Measurements from ENCODE around the gene RYR3. TPM values are rescaled to one million over a fixed set of nuclear protein-coding genes. Genes with fewer than 3 reads are reported as not detected.

RYR3 gene
- total RNA-seq, 6 experiments from 2014 or later, result not detected

DNA sequence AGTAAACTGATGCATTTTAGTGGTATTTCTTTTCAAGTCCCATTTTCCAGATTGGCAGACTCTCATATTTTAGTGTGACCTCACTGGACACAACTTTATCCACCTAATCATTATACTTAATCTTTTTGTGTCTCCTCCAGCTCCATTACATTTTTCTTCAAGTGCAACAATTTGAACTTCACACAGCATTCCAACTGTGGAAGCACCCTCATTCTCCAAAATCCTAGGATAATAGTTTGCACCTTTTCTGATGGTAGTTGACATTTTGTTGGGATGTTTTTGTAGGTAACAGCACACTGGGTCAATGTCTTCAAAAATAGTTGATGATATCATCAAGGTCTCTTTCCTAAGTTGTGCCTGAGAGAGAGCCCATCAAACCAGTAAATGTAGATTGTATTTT is 123.1 kb downstream of the RYR3 start:
- Mint-ChIP-seq H3K4me1 (ENCODE audit: low read depth) (no peaks in the 10 kb centered on the region), H3K27ac (no peak overlapping the region), H3K9me3 (peaks cover 8% of the 10 kb centered on the region; the same call in 1 of the 2 replicates), H3K36me3 (ENCODE audit: low read depth) (no peaks in the 10 kb centered on the region), H3K4me3 (no peak overlapping the region), H3K27me3 (ENCODE audit: insufficient read depth) (peaks cover 3% of the 10 kb centered on the region)
- DNase-seq, result no peak
- TF ChIP-seq, protein P1, sequence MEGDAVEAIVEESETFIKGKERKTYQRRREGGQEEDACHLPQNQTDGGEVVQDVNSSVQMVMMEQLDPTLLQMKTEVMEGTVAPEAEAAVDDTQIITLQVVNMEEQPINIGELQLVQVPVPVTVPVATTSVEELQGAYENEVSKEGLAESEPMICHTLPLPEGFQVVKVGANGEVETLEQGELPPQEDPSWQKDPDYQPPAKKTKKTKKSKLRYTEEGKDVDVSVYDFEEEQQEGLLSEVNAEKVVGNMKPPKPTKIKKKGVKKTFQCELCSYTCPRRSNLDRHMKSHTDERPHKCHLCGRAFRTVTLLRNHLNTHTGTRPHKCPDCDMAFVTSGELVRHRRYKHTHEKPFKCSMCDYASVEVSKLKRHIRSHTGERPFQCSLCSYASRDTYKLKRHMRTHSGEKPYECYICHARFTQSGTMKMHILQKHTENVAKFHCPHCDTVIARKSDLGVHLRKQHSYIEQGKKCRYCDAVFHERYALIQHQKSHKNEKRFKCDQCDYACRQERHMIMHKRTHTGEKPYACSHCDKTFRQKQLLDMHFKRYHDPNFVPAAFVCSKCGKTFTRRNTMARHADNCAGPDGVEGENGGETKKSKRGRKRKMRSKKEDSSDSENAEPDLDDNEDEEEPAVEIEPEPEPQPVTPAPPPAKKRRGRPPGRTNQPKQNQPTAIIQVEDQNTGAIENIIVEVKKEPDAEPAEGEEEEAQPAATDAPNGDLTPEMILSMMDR (IDR thresholded peaks at IDR 0.05), result no peak

DNA sequence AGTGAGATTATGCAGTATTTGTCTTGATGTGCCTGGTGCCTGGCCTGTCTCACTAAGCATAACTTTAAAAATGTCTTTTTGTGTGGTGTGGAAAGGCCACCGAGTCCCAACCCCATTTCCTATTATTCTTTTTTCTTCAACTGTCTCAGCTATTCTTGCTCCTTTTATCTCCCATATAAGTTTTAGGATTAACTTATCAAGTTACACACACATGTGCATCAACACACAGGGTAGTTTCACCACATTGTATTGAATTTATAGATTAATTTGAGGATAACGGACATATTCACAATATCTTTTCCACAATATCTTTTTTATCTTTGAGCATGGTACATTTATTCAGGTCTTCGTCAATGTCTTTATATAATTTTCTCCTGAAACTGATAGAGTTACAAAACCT is 127.6 kb downstream of the RYR3 start:
- H3K4me3 Mint-ChIP-seq, result no peak overlapping the region
- H3K36me3 Mint-ChIP-seq (ENCODE audit: low read depth), result no peaks in the 10 kb centered on the region
- H3K27me3 Mint-ChIP-seq (ENCODE audit: insufficient read depth), result 0 out of 2 replicates have a peak, but pooled peaks cover 3% of the 10 kb centered on the region
- no peak overlapping the region for H3K27ac Mint-ChIP-seq
- H3K9me3 Mint-ChIP-seq, result peaks cover 8% of the 10 kb centered on the region; the same call in 1 of the 2 replicates
- TF ChIP-seq, protein P1 (IDR thresholded peaks at IDR 0.05), result no peak
- no peak for DNase-seq
- no peaks in the 10 kb centered on the region for H3K4me1 Mint-ChIP-seq (ENCODE audit: low read depth)

DNA sequence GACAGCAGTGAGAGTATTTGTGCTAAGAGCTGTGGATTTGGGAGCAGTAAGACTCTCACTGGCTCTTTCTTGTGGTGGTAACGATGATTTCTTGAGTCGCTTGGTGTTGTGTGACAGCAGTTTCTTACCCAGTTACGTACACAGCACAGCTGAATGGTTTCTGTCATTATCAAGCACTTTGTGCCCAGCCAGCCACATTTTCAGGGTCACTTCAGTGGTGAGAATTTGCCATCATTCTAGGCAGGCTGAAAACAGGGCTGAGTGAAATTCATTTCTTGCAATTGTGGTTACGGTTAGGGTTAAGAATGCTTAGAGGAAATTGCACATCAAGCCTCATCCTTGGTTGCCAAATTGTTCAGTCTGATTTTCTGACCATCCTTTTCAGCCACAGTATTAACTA is 130.1 kb downstream of the RYR3 start:
- TF ChIP-seq, protein P1 (IDR thresholded peaks at IDR 0.05), result no peak
- peaks cover 14% of the 10 kb centered on the region for H3K27me3 Mint-ChIP-seq (ENCODE audit: insufficient read depth)
- H3K27ac Mint-ChIP-seq, result no peak overlapping the region
- no peak for DNase-seq
- H3K36me3 Mint-ChIP-seq (ENCODE audit: low read depth), result no peaks in the 10 kb centered on the region
- no peaks in the 10 kb centered on the region; the same call in 1 of the 2 replicates for H3K9me3 Mint-ChIP-seq
- H3K4me3 Mint-ChIP-seq, result no peak overlapping the region
- H3K4me1 Mint-ChIP-seq (ENCODE audit: low read depth), result no peaks in the 10 kb centered on the region

DNA sequence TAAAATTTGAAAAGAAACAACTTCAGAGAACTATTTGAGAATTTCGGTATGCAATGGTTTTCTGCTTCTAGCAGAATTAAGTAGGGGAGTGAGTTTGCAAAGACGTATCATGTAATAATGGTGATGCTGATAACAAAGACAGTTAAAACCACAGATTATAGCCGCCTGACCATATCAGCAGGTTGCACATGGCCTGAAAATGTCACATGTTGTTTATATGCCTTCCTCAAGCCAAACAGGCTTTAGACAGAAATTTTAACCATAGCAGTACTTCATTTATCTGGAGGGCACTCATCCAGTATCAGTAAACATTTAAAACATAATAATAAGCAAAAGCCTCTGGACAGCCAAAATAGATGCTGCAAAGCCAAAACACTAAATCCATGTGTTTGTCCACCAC is 131.7 kb downstream of the RYR3 start:
- peaks cover 15% of the 10 kb centered on the region for H3K27me3 Mint-ChIP-seq (ENCODE audit: insufficient read depth)
- DNase-seq, result no peak
- H3K4me3 Mint-ChIP-seq, result no peak overlapping the region
- H3K27ac Mint-ChIP-seq, result no peak overlapping the region
- TF ChIP-seq, protein P1 (IDR thresholded peaks at IDR 0.05), result no peak
- no peaks in the 10 kb centered on the region for H3K9me3 Mint-ChIP-seq
- no peaks in the 10 kb centered on the region for H3K36me3 Mint-ChIP-seq (ENCODE audit: low read depth)
- H3K4me1 Mint-ChIP-seq (ENCODE audit: low read depth), result no peaks in the 10 kb centered on the region

DNA sequence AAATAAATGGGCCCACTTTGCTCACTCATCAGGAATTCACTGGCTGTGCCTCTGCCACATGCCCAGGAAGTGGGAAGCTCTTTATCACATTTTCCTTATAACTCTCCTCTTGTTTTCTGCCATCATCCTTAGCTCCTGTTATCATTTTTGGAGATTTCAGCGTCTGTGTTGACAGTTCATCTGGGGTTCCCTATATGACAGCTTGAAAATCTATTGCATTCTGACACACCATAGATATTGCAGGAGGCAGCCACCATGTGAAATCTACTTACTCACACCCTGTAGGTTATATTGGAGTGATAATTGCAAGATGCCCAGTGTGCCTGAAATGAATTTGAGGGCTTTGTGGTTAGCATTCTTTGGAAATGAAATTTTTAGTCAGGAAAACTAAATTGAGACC is 132.9 kb downstream of the RYR3 start:
- peaks cover 15% of the 10 kb centered on the region for H3K27me3 Mint-ChIP-seq (ENCODE audit: insufficient read depth)
- no peaks in the 10 kb centered on the region for H3K9me3 Mint-ChIP-seq
- H3K27ac Mint-ChIP-seq, result no peak overlapping the region
- no peaks in the 10 kb centered on the region for H3K36me3 Mint-ChIP-seq (ENCODE audit: low read depth)
- no peak for DNase-seq
- TF ChIP-seq, protein P1 (IDR thresholded peaks at IDR 0.05), result no peak
- no peak overlapping the region for H3K4me3 Mint-ChIP-seq
- H3K4me1 Mint-ChIP-seq (ENCODE audit: low read depth), result no peaks in the 10 kb centered on the region

DNA sequence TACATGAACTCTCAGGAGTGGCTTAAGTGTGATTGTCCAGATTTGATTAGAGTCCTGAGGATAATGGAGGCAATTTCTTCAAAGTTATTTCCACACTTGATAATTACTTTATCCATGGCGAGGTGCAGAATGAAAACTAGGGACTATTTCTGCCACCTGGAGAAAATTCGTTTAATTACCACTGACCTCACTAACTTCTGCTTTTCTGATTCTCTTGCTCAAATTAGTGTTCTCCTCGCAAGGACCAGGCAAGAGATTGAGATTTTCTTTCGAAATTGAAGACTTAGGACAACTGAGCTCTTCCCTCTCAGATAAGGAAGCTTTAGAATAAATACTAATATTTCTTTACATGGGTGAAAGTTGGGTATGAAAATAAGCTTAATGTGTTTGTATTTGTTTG is 135.2 kb downstream of the RYR3 start:
- TF ChIP-seq, protein P1 (IDR thresholded peaks at IDR 0.05), result no peak
- H3K4me3 Mint-ChIP-seq, result no peak overlapping the region
- H3K27ac Mint-ChIP-seq, result no peak overlapping the region
- peaks cover 15% of the 10 kb centered on the region for H3K27me3 Mint-ChIP-seq (ENCODE audit: insufficient read depth)
- no peaks in the 10 kb centered on the region for H3K9me3 Mint-ChIP-seq
- DNase-seq, result no peak
- H3K36me3 Mint-ChIP-seq (ENCODE audit: low read depth), result no peaks in the 10 kb centered on the region
- no peaks in the 10 kb centered on the region for H3K4me1 Mint-ChIP-seq (ENCODE audit: low read depth)
